DMS114 treated with DMSO at 0.1 percent for 48 hours (cell line): ENCODE data around the gene LRRC2.
"Not testable (repeated sequence)": the region's sequence is repeated elsewhere in the genome, so short reads cannot be mapped to it uniquely, and the experiment has no call there.

ENCODE experiments used
- DNase-seq: peaks from one replicate; lab custom pipeline; 2025; ENCODE audit not compliant: unreplicated experiment; lab: John Stamatoyannopoulos, UW

LRRC2 gene

GRCh38 chr3:46584598-46585467 is 18.7 kb upstream of the LRRC2 start:
- no peak for DNase-seq

- DNase-seq: no peak
Measured at GRCh38 chr3:46580675-46581074, 14.6 kb upstream of the LRRC2 start.

GRCh38 chr3:46579756-46580286 is 13.7 kb upstream of the LRRC2 start:
- no peak for DNase-seq

- no peak for DNase-seq
Measured at GRCh38 chr3:46578973-46579755, 13.1 kb upstream of the LRRC2 start.

DNA sequence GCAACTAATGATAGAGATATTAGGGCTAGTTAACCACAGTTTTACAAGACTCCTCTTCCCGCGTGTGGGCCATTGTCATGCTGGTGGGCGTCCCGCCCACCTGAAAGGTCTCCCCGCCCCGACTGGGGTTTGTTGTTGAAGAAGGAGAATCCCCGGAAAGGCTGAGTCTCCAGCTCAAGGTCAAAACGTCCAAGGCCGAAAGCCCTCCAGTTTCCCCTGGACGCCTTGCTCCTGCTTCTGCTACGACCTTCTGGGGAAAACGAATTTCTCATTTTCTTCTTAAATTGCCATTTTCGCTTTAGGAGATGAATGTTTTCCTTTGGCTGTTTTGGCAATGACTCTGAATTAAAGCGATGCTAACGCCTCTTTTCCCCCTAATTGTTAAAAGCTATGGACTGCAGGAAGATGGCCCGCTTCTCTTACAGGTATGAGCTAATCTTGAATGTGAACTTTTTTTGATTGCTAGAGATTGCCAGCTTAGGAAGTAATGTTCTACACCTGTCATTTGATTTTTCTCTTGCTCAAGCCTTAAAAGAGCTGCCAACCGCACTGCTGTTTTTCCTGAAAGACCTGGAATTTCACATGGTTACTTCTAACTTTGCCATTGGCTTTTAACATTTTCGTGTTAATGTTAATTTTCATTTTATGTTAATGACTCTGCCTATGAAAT is 11.6 kb upstream of the LRRC2 start:
- DNase-seq: not testable (repeated sequence)

- DNase-seq: no peak
Measured at GRCh38 chr3:46576879-46577278, 10.8 kb upstream of the LRRC2 start.

- DNase-seq: no peak
Measured at GRCh38 chr3:46576386-46576785, 10.3 kb upstream of the LRRC2 start.

- no peak for DNase-seq
Measured at GRCh38 chr3:46575577-46576222, 9.6 kb upstream of the LRRC2 start.

GRCh38 chr3:46574881-46575576 is 8.9 kb upstream of the LRRC2 start:
- DNase-seq: no peak

- no peak for DNase-seq
Measured at GRCh38 chr3:46574243-46574646, 8.1 kb upstream of the LRRC2 start.

GRCh38 chr3:46573701-46574100 is 7.6 kb upstream of the LRRC2 start:
- DNase-seq: no peak

DNA sequence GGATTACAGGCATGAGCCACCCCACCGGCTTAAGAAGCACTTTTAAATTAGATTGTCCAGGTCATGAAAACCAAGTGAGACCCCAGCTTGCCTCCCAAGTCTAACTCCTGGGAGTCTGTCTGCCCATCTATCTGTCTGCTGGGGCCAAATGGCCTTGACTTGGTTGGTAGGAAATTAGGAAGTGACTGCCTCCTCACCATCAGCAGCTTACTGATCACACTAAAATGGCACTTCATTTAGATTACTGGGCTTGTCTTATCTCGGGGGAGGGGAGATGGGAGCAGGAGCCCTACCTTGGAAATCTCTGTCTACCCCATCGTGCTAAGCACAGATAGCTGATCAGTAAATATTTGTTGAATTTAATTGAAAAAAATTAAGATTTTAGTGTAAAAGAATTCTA is 5.6 kb upstream of the LRRC2 start:
- no peak for DNase-seq

GRCh38 chr3:46565607-46566039 is 479 bp downstream of the LRRC2 start:
- no peak for DNase-seq

GRCh38 chr3:46565077-46565476 is 1.0 kb downstream of the LRRC2 start:
- no peak for DNase-seq

DNA sequence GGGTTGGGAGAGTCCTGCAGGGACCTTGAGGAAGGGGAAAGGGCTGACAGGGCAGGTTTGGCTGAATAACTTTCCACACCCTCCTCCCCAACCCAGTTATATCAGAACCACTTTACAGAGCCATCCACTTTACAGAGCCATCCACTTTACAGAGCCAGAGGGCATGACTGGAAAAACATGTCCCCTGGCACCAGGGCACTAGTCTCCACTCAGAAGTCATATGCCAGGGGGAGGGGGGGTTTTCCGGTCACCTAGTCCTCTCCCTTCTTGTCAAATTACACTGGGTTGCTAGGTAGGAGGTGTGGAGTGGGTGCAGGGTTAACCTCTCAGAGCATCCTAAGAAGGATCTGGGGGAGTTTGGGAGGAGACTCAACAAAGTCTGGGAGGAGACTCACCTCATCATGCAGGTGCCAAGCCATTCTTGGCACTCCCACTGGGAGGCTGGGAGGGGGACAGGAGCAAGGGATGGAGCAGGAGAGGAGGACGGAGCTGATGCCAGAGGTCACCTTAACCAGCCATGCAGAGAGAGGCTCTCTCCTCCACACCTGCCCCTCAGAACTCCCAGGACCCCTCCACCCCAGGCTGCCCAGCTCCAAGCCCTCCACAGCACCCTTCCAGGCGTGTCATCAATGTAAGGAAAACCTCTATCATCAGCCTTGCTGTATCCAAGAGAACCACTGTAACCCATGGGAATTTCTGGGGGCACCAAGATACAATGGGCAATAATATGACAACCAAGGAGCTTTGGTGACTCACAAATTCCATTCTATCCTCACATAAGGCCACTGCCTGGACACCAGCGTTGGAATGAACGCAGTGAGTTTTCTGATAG is 1.7 kb downstream of the LRRC2 start:
- no peak for DNase-seq

GRCh38 chr3:46561951-46562350 is 4.2 kb downstream of the LRRC2 start:
- no peak for DNase-seq

DNA sequence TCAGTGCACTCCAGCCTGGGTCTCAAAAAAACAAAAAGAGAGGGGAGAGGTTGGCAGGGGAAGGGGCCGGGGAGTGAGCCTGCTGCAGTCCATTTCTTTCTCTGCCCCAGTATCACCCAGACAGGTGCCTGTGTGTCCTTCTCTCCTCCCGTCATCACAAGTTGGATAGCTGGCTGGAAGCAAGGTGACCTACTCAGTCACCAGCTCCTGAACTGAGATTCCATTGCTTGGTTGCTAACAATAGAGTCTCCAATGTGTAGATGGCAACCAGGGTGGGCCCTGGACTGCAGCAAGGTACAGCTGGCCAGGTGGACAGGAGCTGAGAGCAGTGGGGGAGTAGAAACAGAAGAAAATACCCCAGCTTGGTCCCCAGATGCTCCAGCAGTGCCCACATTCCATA is 4.6 kb downstream of the LRRC2 start:
- DNase-seq: no peak

DNA sequence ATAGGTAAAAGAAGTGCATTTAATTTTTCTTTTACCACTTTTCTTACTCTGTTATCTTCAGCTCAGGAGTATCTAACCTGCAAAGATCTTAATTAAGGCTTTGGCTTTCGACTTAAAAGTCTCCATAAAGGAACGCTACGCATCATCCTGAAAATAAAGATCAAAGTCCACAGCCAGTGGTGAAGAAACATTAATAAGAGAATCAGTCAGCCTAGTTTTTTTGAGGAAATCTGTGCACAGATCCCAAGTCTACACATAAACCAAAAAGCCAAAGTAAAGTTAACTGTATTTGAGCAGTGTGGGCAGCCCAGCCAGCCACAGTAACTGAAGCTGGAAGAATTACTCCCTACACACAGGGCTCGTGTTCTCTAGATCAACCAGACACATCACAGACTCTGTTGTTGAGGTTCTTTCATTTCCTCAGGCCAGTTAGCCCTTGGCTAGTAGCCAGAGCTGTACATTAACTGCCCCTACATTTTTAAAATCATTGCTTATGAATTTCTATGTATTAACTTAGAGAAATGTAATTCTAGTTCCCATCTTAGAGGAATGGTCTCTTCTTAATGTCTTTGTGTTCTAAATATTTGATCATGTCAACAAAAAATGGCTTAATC is 6.9 kb downstream of the LRRC2 start:
- no peak for DNase-seq
